Neural crest cell (in vitro differentiated cells): ENCODE measurements around the gene PODXL. TPM values are rescaled to one million over a fixed set of nuclear protein-coding genes. Genes with fewer than 3 reads are reported as not detected.
"Not testable (repeated sequence)": the region's sequence is repeated elsewhere in the genome, so short reads cannot be mapped to it uniquely, and the experiment has no call there.

Experiments used
- DNase-seq: peaks from one replicate; pipeline ENCODE4 v3.0.0; 2021; ENCODE audit warnings: low read depth, mixed read lengths, low spot score
- H3K27ac Mint-ChIP-seq: one replicate; pipeline ENCODE4 v1.8.0; 2021; ENCODE audit warnings: mild to moderate bottlenecking, mixed read lengths; ENCODE audit not compliant: unreplicated experiment
- H3K27me3 Mint-ChIP-seq: 2 replicates; pipeline ENCODE4 v1.8.0; 2021; ENCODE audit warnings: low read depth, mild to moderate bottlenecking, mixed read lengths
- H3K36me3 Mint-ChIP-seq: 2 replicates; pipeline ENCODE4 v1.8.0; 2021; ENCODE audit warnings: low read depth, mild to moderate bottlenecking, mixed read lengths
- H3K4me1 Mint-ChIP-seq: 2 replicates; pipeline ENCODE4 v1.8.0; 2021; ENCODE audit warnings: mixed read lengths
- H3K4me3 Mint-ChIP-seq: one replicate; pipeline ENCODE4 v1.8.0; 2021; ENCODE audit warnings: mild to moderate bottlenecking, mixed read lengths
- H3K9me3 Mint-ChIP-seq: 2 replicates; pipeline ENCODE4 v1.8.0; 2021; ENCODE audit warnings: mixed read lengths
- total RNA-seq: library from RNA; stranded (reverse); gene quantifications from 2 replicates; pipeline ENCODE4 v1.2.1, GENCODE V29; 2021
- TF ChIP-seq, protein P1 (sequence below): fragments of 200-600 bp; sonication (generic); conservative IDR thresholded peaks from 2 replicates; pipeline ENCODE4 v1.5.0; 2021; ENCODE audit warnings: antibody characterized with exemption, mild to moderate bottlenecking

The PODXL gene
- total RNA-seq, 1 donor from 2014 or later = 21.4 TPM

DNA sequence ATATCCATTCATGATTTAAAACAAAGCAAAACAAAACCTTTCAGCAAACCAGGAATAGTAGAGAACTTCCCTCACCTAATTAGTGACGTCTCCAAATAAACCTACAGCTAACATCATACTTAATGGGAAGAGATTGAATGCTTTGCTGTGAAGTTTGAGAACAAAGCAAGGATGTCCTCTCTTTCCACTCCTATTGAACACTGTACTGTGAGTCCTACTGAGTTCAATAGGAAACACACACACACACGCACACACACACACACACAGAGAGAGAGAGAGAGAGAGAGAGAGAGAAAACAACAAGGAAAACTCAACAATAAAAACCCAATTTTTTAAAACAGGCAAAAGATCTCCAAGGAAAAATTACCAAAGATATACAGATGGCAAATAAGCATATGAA, 32.3 kb downstream of the PODXL start:
- Mint-ChIP-seq H3K27ac (no peak overlapping the region), H3K9me3 (no peaks in the 10 kb centered on the region), H3K4me1 (peaks cover 6% of the 10 kb centered on the region), H3K27me3 (peaks cover 18% of the 10 kb centered on the region), H3K4me3 (no peak overlapping the region), H3K36me3 (no peaks in the 10 kb centered on the region)
- TF ChIP-seq, protein P1, sequence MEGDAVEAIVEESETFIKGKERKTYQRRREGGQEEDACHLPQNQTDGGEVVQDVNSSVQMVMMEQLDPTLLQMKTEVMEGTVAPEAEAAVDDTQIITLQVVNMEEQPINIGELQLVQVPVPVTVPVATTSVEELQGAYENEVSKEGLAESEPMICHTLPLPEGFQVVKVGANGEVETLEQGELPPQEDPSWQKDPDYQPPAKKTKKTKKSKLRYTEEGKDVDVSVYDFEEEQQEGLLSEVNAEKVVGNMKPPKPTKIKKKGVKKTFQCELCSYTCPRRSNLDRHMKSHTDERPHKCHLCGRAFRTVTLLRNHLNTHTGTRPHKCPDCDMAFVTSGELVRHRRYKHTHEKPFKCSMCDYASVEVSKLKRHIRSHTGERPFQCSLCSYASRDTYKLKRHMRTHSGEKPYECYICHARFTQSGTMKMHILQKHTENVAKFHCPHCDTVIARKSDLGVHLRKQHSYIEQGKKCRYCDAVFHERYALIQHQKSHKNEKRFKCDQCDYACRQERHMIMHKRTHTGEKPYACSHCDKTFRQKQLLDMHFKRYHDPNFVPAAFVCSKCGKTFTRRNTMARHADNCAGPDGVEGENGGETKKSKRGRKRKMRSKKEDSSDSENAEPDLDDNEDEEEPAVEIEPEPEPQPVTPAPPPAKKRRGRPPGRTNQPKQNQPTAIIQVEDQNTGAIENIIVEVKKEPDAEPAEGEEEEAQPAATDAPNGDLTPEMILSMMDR = no peak
- DNase-seq = no peak

DNA sequence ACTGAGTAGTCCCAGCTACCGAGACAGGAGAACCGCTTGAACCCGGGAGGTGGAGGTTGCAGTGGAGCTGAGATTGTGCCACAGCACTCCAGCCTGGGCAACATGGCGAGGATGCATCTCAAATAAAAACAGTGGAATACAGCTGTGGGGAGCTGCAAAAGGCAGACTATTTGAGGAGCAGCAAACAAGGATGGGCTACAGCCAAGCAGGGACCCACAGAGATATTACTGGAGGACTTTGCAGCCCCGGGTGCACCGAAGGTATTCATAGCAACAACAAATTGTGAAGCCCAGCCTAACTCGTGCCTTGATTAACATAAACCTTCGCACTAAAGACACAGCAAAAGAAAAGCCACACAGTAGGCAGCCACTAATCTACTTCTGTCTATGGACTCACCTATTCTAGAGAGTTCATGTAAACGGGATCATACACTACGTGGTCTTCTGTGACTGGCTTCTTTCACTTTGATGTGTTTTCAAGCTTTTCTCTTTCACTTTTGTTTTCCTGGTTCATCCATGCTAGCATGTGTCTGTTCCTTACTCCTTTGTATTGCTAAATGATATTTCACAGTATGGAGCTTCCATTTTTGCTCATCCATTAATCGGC, 34.0 kb downstream of the PODXL start:
- Mint-ChIP-seq H3K4me1 (peaks cover 6% of the 10 kb centered on the region), H3K27ac (no peak overlapping the region), H3K4me3 (no peak overlapping the region), H3K27me3 (peaks cover 16% of the 10 kb centered on the region), H3K36me3 (no peaks in the 10 kb centered on the region), H3K9me3 (no peaks in the 10 kb centered on the region)
- TF ChIP-seq, protein P1 = no peak
- no peak for DNase-seq

DNA sequence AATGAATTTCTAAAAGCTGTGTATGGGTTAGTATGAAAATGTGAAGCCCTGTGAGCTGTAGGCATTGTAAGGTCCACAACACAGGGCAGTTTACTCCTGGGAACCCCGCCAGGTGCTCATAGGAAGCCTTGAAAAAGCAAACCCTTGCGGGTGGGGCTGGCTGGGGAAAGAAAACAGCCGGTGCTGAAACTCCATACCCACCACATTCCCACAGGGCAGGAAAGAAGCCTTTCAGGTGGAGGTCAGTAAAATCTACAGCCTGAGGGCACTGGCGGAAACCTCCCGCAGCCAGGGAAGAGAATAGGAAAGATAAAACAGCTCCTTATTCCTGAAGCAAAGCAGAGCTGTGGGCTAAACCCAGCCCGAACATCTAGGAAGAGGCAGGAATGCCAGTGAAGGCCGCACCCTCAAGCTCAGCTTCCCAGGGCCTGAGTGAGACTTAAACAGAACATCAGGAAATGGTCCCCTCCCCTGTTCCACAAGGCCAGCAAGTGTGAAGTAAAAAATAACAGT, 34.7 kb downstream of the PODXL start:
- Mint-ChIP-seq H3K27me3 (peaks cover 15% of the 10 kb centered on the region), H3K36me3 (no peaks in the 10 kb centered on the region), H3K4me1 (peaks cover 6% of the 10 kb centered on the region), H3K4me3 (no peak overlapping the region), H3K27ac (no peak overlapping the region), H3K9me3 (no peaks in the 10 kb centered on the region)
- DNase-seq = no peak
- TF ChIP-seq, protein P1 = no peak

DNA sequence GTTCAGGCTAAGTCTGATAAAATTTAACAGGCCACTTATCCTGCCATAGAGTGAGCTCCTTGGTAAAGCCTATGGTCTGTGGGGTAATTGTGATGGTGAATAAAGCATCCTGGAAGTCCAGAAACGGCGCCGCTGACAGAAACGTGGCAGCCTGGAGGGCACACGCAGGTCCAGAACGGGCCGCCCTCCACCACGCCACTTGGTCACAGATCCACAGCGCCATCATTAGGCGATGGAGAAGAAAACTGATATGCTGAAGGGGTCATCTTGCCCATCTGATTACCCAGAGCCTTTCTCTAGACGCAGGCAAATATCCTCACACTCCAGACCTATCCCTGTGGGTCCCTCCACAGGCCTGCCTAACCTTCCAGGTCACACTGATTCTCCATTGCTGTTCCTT, 37.8 kb downstream of the PODXL start:
- H3K36me3 Mint-ChIP-seq = no peaks in the 10 kb centered on the region
- no peak overlapping the region for H3K27ac Mint-ChIP-seq
- peaks cover 2% of the 10 kb centered on the region for H3K4me1 Mint-ChIP-seq

DNA sequence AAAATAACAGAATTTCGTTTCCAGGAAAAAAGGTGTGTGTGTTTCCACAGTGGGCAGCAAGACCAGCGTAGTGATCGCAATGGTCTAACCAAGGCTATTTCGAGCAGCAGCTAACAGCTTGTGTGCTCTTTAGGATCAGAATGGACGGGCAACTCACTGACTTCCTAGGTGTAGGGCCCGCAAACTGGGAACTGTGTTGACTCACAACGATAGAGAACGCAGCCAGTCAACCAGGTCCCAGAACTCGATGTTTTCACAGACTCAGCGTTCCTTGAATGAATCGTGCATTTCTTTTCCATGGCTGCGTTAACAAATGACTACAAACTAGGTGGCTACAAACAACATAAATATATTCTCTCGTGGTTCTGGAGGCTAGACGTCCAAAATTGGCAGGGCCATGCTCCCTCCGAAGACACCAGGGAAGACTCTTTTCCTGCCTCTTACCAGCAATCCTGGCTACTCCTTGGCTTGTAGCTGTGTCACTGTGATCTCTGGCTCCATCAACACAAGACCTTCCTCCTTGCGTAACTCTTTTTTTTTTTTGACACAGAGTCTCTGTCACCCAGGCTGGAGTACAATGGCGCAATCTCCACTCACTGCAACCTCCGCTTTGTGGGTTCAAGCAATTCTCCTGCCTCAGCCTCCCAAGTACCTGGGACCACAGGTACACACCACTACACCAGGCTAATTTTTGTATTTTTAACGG, 39.1 kb downstream of the PODXL start:
- Mint-ChIP-seq H3K4me1 (peaks cover 10% of the 10 kb centered on the region), H3K27me3 (peaks cover 13% of the 10 kb centered on the region), H3K9me3 (no peaks in the 10 kb centered on the region), H3K36me3 (no peaks in the 10 kb centered on the region), H3K4me3 (no peak overlapping the region), H3K27ac (no peak overlapping the region)
- TF ChIP-seq, protein P1 = no peak
- DNase-seq = no peak

More for the DNA sequence above, 37.8 kb downstream of the PODXL start:
- peaks cover 10% of the 10 kb centered on the region for H3K27me3 Mint-ChIP-seq
- H3K9me3 Mint-ChIP-seq = no peaks in the 10 kb centered on the region
- TF ChIP-seq, protein P1 = no peak
- no peak overlapping the region for H3K4me3 Mint-ChIP-seq
- DNase-seq = no peak

DNA sequence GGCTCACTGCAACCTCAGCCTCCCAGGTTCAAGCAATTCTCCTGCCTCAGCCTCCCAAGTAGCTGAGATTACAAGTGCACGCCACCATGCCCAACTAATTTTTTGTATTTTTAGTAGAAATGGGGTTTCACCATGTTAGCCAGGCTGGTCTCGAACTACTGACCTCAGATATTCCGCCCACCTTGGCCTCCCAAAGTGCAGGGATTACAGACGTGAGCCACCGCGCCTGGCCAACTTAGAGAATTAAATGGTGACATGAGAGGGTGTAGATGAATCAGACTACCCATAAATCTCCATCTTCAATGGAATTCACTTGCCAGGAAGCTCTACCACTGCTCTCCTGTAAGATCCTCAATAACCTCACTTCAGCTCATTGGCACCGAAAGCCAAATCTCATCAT, 41.0 kb downstream of the PODXL start:
- not testable (repeated sequence) for H3K36me3 Mint-ChIP-seq, H3K27ac Mint-ChIP-seq, H3K4me1 Mint-ChIP-seq

More for the DNA sequence above, 41.0 kb downstream of the PODXL start:
- H3K9me3 Mint-ChIP-seq, H3K4me3 Mint-ChIP-seq, DNase-seq: not testable (repeated sequence)
- peaks cover 11% of the 10 kb centered on the region for H3K27me3 Mint-ChIP-seq
